HG03432 (cell line): ENCODE measurements around the gene RPL41.
"Not testable (repeated sequence)": the region's sequence is repeated elsewhere in the genome, so short reads cannot be mapped to it uniquely, and the experiment has no call there.

Experiments used
- ATAC-seq: cut with Tn5 transposase; IDR thresholded peaks from one replicate; pipeline ENCODE4 v1.9.1; 2021; ENCODE audit warnings: mild to moderate bottlenecking, moderate library complexity; ENCODE audit not compliant: unreplicated experiment

The RPL41 gene

DNA sequence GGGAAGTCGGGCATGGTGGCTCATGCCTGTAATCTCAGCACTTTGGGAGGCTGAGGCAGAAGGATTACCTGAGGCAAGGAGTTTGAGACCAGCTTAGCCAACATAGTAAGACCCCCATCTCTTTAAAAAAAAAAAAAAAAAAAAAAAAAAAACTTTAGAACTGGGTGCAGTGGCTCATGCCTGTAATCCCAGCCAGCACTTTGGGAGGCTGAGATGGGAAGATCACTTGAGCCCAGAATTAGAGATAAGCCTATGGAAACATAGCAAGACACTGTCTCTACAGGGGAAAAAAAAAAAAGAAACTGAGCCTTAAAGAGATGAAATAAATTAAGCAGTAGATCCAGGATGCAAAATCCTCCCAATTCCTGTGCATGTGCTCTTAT is 13.8 kb upstream of the RPL41 start:
- ATAC-seq = no peak

DNA sequence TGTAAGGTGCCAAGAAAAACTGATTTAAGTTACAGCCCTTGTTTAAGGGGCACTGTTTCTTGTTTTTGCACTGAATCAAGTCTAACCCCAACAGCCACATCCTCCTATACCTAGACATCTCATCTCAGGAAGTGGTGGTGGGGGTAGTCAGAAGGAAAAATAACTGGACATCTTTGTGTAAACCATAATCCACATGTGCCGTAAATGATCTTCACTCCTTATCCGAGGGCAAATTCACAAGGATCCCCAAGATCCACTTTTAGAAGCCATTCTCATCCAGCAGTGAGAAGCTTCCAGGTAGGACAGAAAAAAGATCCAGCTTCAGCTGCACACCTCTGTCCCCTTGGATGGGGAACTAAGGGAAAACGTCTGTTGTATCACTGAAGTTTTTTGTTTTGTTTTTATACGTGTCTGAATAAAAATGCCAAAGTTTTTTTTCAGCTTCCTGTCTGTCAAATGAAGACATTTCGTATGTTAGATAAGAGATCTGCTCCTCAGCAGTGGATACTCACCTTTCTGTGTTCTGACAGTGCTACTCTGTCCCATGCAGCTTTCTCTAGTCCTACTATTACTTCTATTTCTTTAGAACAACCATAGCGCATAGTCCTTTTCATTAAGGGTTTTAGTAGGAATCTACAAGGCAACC is 13.2 kb upstream of the RPL41 start:
- ATAC-seq = no peak

DNA sequence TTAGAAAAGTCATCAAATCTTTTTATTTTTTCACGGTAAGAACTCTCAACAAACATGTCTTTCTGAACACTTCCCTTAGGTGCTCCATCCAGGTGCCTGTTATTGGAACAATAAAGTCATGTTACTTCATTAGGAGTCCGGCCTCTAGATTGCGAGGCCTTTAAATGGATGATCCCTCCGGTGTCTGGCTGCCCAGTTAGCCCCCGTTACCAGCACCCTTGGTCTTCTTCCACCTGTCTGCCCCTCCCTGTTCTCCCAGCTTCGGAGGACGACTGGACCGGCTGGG is 12.7 kb upstream of the RPL41 start:
- no peak for ATAC-seq

DNA sequence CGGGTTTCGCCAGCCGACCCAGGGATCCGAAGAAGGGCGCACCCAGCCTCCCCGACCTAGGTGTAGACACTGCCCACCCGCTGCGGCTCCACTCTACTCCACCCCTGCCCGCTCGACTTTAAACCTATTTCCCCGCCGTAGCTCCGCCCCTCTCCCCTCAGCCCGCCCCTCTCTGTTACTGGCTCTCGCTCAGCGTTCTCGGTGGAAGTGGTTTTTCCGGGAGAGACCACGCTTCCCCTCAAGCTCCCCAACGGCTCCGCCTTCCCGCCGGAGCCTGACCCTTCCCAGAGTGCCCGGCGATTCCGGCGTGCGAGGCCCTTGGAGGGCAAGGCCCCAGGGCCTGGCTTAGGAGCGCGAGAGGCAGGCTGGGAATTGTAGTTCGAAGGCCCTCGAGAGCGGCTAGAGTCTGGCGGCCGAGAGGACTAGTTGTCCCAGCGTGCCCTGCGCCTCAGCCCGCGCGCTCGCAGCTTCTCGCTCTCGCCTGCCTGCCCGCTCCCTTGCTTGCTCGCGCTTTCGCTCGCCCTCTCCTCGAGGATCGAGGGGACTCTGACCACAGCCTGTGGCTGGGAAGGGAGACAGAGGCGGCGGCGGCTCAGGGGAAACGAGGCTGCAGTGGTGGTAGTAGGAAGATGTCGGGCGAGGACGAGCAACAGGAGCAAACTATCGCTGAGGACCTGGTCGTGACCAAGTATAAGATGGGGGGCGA is 12.2 kb upstream of the RPL41 start, which contains the start of gene PA2G4:
Gene PA2G4, plus strand, starts transcription at position 451 of the 706 bp plus-strand sequence. Its CDS starts 179 bp downstream, at position 630.
- peak; percentile 96 for ATAC-seq

DNA sequence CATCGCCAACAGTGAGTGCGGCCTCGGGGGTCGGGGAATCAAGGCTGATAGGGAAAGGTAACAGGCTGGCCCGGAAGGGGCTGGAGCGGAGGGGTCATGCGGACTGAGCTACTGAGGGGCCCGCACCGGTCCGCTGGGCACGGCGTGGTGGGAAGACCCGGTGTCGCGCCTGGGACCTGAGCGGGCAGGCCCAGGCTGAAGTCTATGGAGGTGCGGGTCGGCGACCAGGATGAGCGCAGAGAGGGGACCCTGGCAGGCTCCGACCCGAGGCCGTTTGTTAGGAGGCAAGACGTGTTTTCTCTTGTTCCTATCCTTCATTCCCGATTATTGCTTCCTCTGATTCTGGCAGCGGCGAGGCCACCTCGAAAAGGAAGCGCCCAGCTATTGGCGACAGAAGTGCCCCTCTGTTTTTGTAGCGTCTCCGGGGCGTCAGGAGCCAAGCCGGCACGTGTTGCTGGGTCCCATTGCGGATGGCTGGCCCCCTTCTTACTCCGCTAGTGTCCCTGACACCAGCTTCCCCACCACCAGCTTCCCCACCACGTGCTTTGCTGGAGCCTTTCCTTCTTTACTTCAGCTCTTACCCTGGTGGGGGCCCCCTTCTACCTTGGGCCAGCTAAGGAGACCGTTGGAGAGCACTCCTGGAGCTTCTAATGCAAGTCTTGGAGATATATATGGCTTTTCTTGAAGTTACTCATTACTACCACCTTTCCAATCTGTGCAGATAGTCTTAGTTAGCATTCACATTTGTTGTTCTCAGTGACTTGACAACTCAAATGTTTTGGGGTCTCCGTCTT is 11.4 kb upstream of the RPL41 start:
- ATAC-seq = peak; percentile 15

DNA sequence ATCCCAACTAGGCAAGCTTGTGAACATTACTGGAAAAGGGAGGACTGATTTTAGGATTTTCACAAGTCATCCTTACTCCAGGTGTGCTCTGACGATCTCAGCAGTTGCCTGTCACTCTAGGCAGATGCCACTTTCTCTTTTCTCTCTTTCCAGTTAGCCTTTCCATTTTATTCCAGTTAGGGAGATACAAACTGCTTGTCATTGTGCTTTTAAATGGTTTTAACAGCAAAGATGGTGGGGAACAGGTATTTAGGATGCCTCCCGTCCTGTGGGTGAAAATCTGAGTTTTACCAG is 10.9 kb upstream of the RPL41 start:
- ATAC-seq = no peak

DNA sequence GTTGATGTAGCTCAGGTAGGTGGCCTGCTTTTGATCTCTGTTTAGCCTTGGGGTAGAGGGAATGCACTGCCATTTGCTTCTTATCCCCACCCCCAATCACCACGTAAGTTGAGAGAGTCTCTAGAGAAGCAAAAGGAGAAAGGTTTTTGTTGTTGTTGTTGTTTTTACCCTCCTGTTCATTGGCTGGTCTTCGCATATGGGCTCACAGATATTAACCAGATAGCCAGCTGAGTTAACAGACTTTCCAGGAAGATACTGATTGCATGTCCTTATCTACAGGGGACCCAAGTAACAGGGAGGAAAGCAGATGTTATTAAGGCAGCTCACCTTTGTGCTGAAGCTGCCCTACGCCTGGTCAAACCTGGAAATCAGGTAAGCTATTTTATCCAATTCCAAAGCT is 9.2 kb upstream of the RPL41 start:
- no peak for ATAC-seq

DNA sequence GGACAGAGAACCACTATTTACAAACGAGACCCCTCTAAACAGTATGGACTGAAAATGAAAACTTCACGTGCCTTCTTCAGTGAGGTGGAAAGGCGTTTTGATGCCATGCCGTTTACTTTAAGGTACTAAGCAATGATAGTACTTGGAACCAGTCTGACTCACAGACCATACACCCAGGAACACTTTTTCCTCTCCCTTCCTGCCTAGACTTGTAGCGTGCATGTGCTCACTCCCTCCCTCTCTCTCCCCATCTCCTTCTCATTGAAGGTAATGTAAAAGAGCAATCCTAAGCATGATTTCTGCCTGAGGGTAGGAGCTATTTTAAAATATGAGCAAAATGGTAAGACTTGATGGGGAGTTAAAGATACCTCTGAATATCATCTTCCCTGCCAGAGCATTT is 5.9 kb upstream of the RPL41 start:
- ATAC-seq = no peak

DNA sequence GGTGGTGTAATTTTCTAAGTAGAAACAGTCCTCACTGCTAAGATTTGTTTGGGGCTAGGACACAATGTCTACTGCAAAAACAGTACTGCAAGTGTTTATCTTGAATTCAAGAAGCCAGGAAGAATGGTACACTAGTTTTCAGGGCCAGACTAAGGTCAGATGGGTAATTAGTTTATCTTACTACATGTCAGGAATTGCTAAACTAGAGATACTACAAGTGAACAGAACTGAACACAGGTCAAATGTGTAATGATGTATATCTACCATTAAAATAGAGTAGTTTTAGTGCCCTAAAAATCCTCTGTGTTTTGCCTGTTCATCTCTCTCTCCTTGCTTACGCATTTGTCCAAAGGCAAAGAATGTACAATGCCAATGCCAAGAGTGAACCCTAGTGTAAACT is 2.3 kb upstream of the RPL41 start:
- no peak for ATAC-seq

DNA sequence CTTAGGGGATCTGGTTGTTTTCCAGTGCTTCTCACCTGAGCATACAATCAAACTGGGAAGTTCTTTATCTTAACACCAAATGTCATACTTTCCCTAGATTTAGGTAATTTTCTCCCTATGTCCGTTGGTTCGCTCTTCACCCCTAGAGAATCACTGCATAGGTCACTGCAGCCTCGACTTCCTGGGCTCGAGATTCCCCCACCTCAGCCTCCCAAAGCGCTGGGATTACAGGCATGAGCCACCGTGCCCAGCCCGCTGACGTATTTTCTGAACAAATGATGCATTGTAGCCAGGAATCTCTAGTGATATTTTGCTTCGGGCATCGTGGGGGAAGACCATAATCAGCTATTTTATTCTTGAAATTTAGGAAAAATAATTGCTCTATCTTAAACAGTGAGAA is 1.1 kb upstream of the RPL41 start:
- ATAC-seq = no peak

DNA sequence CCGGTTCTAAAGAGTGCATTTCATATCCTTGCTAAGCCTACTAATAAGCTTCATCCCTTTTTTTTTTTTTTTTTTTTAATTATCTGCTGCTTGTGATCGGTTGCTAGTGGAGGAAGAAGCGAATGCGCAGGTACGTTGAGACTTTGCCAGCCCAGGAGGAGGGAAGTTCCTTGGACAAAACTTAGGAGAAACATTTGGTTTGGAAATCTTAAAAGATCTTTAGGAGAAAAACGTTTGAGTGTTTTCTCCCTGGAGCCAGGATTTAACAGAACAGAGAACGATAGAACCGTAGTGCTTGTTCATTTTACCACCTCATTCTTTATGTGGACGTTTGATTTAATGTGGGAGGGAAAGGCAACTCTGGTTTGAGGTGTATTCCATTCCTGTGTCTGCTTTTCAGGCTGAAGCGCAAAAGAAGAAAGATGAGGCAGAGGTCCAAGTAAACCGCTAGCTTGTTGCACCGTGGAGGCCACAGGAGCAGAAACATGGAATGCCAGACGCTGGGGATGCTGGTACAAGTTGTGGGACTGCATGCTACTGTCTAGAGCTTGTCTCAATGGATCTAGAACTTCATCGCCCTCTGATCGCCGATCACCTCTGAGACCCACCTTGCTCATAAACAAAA is 761 bp downstream of the RPL41 start:
- not testable (repeated sequence) for ATAC-seq

DNA sequence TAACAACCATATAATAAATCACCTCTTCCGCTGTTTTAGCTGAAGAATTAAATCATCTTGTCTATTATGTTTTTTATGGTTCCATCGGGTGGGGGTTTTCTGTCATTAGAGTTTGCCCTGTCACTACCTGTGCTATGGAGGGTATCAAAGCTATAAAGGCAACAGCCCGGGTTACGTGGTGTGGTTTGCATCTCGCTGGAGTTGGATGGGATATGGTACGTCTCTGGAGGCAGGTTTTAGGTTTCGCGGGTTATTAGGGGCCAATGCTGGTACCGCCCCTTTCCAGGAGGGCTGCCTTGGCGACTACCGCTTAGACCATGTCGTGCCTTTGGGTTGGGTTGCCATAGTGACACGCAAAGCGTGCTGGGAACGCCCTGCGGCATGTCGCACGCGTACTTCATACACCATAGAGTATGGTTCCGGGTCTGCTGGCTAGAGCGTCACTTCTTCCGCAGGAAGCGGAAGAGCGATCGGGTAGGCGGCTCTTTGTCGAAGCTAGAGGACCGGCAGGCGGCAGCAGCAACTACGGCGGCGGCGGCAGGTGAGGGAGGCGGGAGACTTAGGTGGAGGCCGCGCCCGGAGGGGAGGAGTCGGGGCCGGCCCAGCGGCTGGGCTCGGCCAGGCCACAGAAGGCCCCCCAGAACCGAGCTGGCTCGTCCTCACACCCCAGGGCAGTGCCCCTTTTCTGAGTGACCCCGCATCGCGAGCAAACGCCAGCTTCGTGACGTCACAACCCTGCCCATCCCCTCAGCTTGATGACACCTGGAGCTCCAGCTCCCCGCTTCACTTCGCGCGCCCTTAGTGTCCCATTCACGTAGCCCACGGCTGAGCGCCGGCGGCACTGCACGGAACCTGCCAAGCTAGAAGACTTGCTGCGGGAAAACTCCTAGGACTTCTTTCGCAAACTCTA is 1.6 kb downstream of the RPL41 start, which contains the start of gene ZC3H10:
Gene ZC3H10, plus strand, starts transcription at position 489 of the 910 bp plus-strand sequence. CDS start 2,297 bp downstream, outside the sequence.
- peak; percentile 76 for ATAC-seq

DNA sequence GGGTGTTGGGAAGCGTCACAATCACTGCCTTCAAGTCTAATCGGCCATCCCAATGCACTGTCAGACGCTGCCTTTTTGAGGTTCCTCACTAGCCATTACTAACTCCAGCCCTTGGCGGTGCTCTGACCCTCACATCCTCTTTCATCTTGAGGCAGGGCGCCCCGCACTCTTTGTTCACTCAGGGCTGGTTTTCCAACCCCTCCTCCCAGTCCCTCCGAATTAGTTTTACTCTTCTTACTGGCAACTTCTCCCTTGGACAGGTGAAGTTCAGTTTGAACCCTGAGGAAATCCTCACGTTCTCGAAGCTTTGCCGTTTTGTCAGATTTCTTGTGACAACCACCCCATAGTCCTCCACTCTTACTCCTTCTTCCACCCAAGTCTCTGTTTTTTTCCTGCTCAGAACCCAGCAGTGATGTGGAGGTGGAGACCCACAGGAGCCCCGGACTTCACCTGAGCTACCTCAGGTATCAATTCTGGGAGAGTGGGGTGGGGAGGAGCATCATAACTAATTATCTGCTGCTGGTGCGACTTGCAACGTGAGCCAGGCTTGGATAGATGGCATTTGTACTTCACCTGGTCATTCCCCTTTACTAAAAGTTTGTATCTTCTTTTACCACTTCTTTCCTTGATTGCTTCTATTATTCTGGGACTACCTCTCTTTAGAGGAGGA is 2.4 kb downstream of the RPL41 start:
- ATAC-seq = peak; percentile 1

DNA sequence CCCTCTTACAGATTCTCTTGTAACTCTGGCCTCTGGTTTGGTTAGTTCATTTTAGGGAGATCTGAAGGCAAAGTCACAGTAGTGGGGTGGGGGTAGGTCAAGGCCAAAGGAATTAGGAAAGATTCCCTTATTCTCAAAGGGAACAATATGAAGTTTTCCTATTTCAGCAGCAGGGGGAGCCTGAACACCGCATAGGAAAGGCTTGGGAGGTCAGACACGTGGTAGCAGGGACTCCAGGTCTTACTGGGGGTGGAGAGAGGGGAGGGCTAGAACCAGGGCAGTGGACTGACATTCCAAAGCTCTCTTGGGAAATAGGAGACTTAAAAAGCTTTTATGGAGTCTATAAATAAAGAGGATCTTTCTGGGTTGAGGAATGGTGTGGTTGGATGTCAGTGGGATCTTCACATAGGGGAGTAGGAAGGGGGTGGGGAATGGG is 2.9 kb downstream of the RPL41 start:
- no peak for ATAC-seq

DNA sequence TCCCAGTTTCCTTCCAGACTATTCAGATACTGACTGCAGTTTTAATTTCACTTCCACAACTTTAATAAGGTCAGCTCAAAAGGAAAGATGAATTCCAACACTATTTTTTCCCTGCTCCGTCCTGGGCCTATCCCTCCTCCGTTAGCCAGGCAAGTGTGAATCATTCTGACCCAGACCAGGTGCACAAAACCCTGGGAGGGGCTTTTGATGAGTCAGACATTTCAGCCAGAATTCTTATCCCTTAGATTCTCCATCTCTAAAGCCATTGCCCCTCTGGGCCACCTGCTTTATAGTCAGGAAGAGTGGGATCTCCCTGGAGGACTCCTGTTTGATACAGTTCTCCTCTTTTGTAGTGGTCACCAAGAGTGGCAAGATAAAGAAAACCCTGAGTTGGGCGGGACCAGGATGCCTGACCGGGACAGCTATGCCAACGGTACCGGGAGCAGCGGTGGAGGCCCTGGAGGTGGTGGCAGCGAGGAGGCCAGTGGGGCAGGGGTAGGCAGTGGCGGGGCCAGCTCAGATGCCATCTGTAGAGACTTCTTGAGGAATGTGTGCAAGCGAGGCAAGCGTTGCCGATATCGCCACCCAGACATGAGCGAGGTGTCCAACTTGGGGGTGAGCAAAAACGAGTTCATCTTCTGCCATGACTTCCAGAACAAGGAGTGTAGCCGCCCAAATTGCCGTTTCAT is 3.9 kb downstream of the RPL41 start:
- no peak for ATAC-seq

DNA sequence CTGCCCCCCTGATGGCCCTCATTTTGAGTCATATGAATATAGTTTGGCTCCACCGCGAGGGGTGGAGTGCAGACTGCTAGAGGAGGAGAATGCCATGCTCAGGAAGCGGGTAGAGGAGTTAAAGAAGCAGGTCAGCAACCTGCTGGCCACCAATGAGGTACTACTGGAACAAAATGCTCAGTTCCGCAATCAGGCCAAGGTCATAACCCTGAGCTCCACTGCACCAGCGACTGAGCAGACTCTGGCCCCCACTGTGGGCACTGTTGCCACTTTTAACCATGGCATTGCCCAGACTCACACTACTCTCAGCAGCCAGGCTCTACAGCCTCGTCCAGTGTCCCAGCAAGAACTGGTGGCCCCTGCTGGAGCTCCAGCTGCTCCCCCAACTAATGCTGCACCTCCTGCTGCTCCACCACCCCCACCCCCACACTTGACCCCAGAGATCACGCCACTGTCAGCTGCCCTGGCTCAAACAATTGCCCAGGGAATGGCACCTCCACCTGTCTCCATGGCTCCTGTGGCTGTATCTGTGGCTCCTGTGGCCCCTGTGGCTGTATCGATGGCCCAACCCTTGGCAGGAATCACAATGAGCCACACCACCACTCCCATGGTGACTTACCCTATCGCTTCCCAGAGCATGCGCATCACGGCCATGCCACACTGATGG is 4.9 kb downstream of the RPL41 start:
- no peak for ATAC-seq

DNA sequence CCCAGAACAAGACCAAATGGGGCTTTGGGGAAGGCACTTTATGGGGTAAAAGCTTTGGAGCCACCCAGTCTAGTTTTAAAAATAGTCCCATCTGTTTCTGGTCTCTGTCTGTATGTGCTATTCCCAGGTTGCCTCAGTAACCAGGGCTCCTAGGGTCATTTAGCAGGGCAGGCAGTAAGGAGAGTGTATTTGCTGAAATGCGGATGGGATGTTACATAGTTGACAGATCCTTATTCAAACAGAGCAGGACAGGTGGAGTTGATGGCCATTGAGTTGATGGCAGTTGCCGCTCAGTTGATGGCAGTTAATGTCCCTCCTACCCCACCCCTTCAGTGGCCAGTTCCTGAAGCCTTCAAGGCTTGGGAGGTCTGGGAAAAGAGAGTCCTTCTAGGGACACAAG is 6.2 kb downstream of the RPL41 start:
- no peak for ATAC-seq

DNA sequence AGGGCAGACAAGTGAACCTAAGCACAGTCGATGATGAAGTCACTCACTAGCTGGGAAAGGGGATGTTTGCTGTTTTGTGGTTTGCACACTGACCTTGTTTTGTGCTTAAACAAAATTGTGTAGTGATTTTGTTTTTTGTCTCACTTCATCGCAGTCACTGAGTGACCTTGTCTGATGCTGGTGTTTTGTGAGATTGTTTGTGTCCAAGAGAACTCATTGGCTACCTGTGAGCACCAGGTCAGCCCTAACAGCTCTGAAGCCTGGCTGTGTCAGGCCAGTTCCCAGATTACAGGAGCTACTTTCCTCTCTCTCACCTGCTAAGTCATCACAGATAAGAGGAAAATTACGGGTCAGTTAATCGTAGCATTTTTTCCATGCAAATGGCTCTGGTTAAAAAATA is 7.7 kb downstream of the RPL41 start:
- ATAC-seq = no peak

DNA sequence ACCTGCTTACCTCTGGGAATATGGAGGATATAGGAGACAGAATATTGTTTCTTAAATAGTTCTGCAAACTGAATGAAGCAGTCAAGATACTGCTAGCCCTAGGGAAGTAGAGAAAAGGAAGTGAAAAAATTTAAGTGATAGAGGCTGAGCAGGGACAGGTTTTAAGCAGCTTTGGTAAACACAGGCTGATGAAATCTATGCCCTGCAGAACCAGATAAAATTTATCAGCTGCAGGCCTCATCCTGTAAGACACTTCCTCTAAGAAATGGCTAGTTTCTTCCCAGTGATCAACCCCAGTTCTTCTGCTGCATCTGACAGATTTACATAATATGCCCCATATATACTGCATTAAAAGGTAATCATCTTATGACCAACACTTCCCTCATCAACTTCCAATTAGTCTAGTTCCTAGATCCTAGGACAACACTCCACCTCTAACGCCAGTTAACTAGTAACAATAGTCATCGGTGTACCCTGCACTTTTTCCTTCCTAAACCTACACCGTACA is 10.4 kb downstream of the RPL41 start:
- ATAC-seq = no peak
